Activated CD4-positive, CD25-positive, alpha-beta regulatory T cell treated with anti-CD3 and anti-CD28 coated beads, Interleukin-2, amount 50 U/mL, for 24 hours (primary cell): Measurements from ENCODE around the gene TP53.

ENCODE experiments used
- ATAC-seq, 2 donors: fragments of 150-1000 bp; cut with Tn5 transposase; one replicate each; pipeline ENCODE4 v1.10.0; 2021; ENCODE audit warnings: mild to moderate bottlenecking in 1 of 2, moderate library complexity in 1 of 2

Gene TP53

DNA sequence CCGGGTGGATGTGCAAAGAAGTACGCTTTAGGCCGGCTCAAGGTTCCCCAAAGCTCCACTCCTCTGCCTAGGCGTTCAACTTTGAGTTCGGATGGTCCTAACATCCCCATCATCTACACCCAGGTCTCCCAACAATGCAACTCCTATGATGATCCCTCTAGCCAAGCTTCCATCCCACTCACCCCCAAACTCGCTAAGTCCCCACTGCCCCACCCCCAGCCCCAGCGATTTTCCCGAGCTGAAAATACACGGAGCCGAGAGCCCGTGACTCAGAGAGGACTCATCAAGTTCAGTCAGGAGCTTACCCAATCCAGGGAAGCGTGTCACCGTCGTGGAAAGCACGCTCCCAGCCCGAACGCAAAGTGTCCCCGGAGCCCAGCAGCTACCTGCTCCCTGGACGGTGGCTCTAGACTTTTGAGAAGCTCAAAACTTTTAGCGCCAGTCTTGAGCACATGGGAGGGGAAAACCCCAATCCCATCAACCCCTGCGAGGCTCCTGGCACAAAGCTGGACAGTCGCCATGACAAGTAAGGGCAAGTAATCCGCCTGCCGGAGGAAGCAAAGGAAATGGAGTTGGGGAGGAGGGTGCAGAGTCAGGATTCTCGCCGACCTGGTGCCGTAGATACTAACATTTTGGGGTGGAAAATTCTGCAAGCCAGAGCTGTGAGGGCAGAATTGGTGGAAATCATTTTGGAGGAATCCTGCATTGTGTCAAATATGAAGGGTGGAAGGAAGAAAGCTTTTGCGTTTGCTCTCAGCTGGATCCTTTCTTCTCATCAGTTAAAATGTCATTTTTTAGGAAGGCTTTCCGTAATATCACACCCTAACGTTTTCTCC is at the start of gene TP53:
TSS of gene TP53 (minus strand) at position 419 of the 836 bp plus-strand sequence. CDS start 10,896 bp downstream, outside the sequence.
- ATAC-seq, result peak; percentile 50 to 58

DNA sequence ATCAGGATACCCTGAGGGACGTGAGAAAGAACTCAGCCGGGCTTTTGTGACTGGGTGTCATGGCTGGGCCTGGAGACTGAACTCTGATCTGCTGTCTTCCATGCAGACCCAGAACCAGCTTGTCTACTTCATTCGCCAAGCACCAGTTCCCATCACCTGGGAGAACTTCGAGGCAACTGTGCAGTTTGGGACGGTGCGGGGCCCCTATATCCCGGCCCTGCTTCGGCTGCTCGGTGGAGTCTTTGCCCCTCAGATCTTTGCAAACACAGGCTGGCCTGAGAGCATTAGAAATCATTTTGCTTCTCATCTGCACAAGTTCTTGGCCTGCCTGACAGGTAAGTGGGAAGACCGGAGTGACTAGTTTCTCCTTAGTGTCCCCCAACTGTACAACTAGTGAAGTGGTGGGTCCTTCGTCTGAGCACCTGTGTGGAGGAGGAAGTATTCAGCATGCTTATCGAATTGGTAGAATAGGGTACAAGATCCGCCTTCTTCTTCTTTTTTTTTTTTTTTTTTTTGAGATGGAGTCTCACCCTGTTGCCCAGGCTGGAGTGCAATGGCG is 45.8 kb upstream of the TP53 start:
- no peak for ATAC-seq

DNA sequence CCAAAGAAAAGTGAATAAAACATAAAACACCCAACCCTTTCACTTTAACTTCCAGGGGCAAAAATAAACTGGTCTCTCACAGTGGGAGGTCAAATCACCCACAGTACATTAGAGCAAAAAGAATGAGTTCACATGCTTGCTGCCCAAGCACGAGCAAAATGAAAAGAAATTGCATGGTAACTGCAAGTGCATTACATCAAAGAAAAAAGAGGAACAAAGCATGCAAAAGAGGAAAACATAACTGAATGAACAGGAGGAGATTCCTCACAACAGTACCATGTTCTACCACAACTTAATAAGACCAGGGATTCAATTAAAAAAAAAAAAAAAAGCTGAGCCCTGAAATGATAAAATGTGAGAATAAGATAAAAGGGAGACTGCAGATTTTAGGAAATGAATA is 42.5 kb upstream of the TP53 start:
- no peak for ATAC-seq

DNA sequence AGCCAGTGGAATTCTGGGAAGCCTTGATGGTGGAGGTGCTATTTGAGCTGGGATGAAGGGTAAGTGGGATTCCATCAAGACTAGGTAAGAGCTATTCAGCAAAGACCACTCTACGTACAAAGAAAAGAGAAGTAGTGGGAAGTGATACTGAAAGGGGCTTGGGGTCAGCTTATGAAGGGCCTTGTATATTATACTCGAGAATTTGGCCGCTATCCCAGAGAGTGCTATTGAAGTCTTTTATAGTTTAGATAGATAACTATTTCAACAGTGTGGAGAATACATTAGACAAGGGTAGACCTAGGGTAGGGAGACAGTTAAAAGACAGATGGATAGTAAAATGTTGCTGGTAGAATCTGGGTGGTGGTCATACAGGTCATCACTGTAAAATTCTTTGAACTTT is 40.6 kb upstream of the TP53 start:
- ATAC-seq, result no peak

DNA sequence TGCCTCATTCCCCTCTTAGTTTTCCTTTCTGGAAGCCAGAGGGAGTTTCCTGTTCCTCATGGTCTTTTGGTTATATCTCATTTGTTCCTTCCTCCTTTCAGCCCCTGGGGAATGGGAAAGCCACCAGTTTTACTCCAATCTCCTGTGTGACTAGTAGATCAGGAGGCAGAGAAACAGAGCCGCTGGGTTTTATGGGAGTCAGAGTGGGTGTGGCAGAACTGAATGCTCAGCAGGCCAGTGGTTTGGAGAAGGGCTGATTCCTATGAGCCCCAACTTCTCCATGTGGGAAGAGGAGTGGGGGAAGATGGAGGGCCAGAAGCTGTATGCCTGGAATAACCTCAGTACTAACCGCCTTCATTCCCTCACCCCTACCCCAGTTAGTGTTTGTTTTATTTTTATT is 34.3 kb upstream of the TP53 start:
- ATAC-seq, result no peak

DNA sequence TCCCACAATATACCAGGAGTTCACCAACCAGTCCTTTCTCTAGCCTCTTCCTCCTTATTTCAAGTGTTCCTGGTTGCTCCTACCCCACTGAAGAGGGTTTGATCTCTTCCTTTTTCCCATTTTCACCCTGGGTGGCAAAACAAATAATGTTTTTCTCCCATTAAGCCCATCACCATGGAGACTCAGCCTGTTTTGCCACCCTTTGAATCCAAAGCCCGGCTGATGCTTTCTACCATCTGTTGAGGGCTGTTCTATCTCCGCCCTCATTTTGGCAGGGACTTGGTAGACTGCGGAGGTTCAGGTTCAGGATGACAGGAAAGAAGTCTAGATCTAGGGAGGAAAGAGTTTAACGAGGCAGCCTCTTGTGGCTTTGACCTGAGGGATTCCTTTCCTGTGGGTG is 32.8 kb upstream of the TP53 start:
- no peak for ATAC-seq

DNA sequence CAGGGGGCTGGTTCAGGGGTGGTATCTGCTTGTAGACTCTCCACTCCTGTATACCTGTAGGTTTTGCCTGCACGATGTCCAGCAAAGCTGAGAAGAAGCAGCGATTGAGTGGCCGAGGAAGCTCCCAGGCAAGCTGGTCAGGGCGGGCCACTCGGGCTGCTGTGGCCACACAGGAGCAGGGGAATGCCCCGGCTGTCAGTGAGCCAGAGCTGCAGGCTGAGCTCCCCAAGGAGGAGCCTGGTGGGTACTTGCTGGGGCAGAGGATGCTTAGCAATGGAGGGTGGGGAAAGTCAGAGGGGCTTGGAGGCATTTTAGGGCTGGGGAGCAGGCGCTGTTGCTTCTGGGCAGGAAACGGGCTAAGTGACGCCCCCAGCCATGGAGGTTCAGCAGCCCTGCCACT is 32.4 kb upstream of the TP53 start:
- no peak for ATAC-seq

DNA sequence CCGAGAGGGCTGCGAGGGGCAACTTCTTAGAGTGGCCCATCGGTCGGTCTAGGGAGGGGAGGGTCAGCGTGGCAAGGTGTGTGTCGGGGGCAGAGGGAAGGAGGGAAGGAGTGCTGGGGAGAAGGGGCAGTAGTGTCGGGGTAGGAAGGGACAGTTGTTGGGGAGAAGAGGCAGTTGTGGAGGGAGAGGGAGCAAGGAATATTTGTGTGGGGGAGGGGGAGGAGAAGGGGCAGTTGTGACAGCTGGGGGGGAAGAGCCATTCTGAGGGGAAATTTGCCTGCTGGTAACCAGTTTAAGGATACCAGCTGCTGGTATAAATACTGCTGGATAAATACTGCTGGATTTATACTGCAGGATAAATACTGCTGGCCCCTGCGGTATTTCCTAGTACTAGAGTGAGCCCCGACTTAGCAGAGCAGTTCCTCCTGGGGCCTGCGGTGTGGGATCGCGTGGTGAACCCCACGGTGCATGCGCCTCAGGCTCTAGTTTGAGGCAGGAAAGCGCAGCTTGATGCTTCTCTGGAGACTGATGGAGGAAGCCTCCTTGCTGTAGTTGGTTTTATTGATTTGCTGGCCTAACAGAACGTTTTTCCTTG is 30.6 kb upstream of the TP53 start:
- ATAC-seq, result peak in 1 of 2 donors; percentile 57

DNA sequence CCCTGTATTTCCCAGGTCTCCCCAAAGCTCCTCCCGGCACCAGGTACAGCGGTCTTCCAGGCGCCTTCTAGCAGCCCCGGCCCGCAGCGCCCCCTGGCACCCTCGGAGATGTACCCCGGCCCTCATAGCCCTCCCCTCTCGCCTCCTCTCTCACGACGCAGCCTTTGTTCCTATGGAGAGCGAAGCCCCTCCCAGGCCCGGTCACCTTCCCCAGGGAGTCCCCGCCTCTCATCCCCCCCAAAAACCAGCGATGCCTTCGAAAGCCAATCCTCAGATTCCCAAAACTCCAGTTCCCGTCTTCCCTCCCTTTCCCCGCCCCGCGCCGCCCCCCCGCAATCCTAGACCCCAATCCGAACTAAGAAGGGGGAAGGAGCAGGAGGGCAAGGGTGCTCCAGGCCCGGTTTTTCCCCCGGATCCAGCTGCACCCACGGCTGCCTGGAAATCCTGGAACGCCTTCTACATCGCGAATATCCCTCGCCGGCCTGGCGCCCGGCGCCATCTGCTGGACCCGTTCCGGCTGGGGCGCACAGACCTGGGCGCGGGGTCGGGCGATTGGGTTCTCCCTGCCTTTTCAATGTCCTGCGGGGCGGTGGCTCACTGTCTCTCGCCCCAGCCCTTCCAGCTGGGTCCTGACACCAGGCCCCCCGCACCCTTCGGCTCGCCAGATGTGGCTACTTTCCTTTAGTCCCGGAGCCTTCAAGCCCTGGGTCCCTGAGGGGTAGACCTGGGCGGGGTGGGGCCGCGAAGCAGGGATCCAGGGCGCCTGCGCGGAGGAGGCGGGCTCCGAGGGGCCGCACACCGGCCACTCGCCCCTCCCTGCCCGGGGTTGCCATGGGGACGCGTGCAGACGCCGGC is 29.8 kb upstream of the TP53 start, which contains the start of gene DNAH2:
TSS of gene DNAH2 (plus strand) at position 844 of the 855 bp plus-strand sequence. CDS start 1,991 bp downstream, outside the sequence.
- peak; percentile 54 to 65 for ATAC-seq

DNA sequence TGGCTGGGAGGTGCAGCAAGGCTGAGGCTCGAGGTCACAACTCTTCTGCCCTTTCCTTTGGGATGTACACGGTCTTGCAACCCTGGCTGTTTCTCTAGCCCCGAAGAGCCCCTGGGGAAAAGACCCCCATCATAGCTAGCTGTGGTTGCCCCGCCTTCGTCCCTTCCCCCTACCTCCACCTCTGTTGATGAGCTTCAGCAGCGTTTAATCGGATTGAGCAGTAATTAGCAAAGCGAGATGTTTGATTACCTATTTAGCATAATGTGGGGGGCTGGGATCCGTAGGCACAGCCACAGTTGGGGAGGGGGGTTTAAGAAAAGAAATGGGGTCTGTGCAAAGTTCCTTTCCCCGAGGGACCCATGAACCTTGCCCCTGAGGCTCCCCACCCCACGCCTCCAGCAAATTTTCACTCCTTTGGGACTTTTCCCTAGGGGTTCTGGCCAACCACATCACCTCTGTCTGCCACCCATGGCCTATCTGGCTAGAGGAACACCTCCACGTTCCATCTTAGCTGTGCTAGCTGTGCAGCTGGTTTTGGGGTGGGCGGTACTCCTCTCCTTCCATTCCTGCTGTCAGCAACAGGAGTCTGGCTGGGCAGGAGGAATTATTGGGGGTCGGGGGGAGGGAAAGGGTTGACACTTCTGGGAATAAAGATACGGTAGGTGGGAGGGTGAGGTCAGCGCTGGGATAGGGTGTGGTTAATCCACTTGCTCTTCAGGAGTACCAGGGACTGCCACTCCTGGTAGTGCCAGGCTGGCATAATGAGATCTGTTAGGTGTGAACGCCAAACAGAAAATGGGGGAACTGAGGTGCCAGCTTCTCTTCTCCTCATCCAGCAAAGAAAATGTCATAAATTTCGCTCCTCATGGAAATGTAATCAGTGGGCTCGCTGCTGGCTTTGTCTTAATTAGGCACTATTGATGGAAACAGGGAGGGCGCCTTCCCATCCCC is 28.9 kb upstream of the TP53 start:
- ATAC-seq, result no peak

DNA sequence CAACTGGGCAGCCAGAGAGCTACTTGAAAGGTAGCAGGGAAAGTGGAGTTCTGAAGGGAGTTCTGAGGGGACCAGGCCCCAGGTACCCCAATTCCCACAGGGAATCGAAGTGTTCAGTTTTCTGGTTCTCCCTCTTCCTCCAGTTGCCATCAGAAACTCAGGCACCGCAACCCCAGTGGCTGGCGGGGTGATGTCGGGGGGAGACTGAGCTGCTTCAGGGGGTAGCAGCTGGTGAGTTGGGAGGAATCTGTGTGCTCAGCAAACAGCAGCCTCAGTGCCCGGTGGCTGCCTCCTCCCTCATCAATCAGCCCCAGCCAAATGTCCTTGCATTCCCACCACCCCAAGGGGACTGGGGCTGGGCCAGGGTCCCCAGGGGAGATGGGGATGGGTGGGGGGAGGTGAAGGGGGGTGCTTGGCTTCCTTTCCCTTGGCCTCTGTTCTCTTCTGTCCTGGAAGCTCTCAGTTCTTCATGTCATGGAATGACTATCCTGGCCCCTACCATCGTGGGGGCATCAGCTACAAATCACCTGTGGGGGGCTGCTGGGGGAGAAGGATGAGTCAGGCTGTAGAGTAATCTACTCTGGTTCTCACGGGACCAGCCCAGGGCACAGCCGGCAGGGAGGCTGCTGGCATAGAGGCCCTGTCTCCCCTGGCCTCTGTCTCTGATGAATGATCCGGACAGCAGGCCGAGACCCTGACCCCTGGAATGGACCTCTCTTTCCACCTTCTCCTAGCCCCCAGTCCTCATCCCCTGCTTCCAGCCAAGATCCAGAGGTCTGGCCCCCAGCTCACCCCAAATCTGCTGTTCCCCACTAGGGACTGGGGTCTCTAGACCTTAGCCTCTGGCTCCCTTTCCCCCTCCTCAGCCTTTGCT is 27.7 kb upstream of the TP53 start:
- ATAC-seq, result no peak

DNA sequence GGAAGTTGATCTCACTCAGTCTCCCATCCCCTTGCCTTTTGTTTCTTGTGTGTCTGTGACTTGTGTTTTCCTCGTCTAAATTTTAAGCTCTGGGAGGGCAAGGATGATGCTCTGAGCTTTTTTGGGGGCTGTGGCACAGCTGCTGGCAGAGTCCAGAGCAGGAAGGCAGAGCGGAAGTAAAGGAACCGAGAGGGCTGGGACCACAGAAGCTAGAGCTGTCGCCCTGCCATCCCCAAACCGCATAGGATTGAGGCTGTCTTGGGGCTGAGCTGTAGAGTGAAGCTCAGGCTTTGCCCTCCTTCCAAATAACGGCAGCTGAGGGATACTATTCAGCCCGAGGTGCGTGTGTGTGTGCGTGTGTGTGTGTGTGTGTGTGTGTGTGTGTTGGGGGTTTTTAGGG is 26.5 kb upstream of the TP53 start:
- ATAC-seq, result no peak

DNA sequence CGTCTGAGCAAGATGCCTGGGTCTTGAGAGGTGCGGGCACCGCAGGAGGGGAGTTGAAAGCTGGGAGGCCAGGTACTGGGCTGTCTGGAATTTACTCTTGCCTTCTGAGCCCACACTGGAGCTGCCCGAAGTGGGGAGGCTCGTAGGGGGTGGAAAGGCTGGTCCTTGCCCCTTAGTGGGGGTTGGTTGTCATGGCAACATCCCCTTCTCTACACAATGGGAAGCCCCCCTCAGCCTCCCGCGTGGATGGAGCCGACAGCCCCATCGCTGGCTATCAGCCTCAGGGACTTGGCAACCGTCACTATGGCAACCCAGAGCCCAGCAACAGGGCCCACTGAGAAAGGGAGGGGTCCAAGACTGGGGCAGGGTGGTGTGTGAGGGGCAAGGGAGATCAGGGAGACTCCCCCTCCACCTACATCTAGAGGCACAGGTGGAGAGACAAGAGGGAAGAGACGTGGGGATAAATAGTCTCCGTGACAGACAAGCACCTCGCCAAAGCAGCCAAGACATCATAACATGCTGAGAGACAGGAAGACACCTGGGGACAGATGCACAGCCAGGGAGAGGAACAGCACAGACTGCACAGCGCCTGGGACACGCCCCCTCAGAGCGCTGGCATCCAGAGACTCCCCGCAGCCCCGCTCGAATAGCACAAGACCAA is 25.0 kb upstream of the TP53 start:
- no peak for ATAC-seq

DNA sequence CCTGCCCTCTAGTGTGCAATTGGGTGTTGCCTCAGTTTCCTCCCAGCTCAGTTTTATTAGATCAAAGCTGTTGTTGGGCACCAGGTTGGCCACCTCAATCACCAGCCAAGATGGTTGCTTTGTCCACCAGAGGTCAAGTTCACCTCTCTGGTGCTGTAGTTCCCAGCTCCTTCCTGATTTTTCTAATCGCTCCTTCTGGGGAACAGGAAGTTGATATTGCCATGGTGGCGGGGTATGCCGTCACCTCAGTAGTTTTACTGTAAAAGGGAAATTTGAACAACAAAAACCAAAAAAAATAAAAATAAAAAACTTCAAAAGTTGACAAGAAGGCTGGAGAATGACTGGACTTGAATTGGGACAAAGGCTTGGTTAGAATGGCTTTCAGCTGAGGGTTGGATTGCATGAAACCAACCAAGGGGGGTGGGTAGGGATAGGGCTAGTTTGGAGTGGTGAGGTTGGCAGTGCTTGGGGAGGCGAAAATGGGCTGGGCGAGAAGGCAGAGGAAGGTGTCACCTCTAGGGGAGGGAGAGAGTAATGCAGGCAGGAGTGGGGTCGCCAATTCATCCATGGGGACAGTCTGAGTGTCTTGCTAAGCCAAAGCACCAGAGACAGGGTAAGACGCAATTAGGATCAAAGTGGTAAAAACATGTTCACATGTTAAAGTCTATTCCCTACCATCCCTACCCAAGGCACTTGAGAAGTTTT is 23.9 kb upstream of the TP53 start:
- ATAC-seq, result no peak

DNA sequence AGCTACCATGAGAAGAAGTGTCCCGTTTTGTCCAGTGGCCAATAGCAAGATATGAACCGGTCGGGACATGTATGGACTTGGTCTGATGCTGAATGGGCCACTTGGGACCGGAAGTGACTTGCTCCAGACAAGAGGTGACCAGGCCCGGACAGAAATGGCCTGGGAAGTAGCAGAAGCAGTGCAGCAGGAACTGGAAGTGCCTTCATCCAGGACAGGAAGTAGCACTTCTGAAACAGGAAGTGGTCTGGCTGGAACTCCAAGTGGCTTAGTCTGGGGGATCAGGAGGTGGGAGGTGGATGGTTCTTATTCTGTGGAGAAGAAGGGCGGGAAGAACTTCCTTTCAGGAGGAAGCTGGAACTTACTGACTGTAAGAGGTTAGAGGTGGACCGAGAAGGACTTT is 23.0 kb upstream of the TP53 start:
- no peak for ATAC-seq

DNA sequence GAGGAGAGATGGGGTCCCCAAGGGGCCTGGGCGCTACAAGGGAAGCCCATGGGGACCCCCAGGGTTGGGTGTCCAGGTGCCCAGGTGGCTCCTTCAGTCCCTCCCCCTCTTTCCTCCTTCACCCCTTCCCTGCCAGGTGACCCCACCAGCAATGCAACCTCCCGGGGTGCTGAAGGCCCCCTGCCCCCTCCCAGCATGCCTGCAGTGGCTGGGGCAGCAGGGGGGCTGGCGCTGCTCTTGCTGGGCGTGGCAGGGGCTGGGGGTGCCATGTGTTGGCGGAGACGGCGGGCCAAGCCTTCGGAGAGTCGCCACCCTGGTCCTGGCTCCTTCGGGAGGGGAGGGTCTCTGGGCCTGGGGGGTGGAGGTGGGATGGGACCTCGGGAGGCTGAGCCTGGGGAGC is 21.7 kb upstream of the TP53 start:
- no peak for ATAC-seq

DNA sequence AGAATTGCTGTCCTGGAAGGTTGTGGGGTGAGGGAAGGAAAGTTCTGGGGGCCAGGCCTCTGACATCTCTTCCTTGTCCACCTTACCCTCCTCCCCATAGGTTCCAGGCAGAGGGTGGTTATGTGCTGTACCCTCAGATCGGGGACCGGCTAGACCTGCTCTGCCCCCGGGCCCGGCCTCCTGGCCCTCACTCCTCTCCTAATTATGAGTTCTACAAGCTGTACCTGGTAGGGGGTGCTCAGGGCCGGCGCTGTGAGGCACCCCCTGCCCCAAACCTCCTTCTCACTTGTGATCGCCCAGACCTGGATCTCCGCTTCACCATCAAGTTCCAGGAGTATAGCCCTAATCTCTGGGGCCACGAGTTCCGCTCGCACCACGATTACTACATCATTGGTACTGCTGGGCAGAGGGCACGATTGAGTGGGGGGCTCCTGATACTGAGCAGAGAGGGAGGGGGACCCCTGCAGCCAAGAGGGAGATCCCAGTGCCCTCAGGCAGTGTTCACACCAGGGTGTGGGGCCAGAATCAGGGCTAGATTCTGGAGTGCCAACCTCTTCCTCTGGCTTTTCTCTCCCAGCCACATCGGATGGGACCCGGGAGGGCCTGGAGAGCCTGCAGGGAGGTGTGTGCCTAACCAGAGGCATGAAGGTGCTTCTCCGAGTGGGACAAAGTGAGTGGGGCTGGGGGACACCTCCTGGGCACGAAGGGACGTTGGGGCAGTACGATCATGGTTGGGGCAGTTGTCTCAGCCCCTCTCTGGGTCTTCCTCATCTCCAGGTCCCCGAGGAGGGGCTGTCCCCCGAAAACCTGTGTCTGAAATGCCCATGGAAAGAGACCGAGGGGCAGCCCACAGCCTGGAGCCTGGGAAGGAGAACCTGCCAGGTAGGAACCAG is 20.8 kb upstream of the TP53 start:
- ATAC-seq, result no peak

DNA sequence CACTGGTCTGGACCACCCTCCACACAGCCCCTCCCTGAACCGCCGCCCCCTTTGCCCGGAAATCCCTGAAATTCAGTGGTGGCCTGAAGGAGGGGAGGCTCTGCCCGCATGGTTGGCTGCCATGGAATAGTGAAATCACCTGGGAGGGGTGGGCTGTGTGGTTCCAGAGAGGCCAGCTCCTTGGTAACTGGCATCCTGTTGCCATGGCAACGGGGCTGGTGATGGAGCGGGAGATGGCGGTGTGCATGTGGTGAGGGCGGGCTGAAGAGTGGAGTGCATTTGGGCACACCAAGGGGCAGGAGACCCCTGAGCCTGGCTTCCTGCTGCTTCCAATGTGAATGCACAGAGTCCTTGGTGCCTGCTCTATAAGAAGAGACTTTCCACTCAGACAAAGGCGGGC is 20.2 kb upstream of the TP53 start:
- no peak for ATAC-seq
